ENCODE data around the gene CDK16. TPM values are rescaled to one million over a fixed set of nuclear protein-coding genes. Genes with fewer than 3 reads are reported as not detected.

CDK16 gene
- total RNA-seq, 1 donor from 2014 or later = 253 TPM

GRCh38 chrX:47172549-47172948 is 45.9 kb upstream of the CDK16 start:
- peaks cover 10% of the 10 kb centered on the region for H3K9me3 Mint-ChIP-seq (ENCODE audit: low read depth)
- H3K4me3 Mint-ChIP-seq (ENCODE audit: low read depth) = no peak overlapping the region
- H3K27me3 Mint-ChIP-seq = no peaks in the 10 kb centered on the region
- H3K27ac Mint-ChIP-seq = no peak overlapping the region
- peaks cover 6% of the 10 kb centered on the region for H3K36me3 Mint-ChIP-seq (ENCODE audit: insufficient read depth)
- no peak for DNase-seq (ENCODE audit: low spot score, unreplicated experiment)
- H3K4me1 Mint-ChIP-seq (ENCODE audit: low read depth) = no peaks in the 10 kb centered on the region
- no peak for TF ChIP-seq CTCF (IDR thresholded peaks at IDR 0.05; ENCODE audit: unreplicated experiment)

GRCh38 chrX:47172971-47173792 is 45.3 kb upstream of the CDK16 start:
- H3K4me3 Mint-ChIP-seq (ENCODE audit: low read depth) = no peak overlapping the region
- DNase-seq (ENCODE audit: low spot score, unreplicated experiment) = no peak
- H3K27ac Mint-ChIP-seq = no peak overlapping the region
- no peaks in the 10 kb centered on the region for H3K27me3 Mint-ChIP-seq
- no peak for TF ChIP-seq CTCF (IDR thresholded peaks at IDR 0.05; ENCODE audit: unreplicated experiment)
- H3K36me3 Mint-ChIP-seq (ENCODE audit: insufficient read depth) = peaks cover 10% of the 10 kb centered on the region
- no peaks in the 10 kb centered on the region for H3K4me1 Mint-ChIP-seq (ENCODE audit: low read depth)
- peaks cover 13% of the 10 kb centered on the region for H3K9me3 Mint-ChIP-seq (ENCODE audit: low read depth)

- no peak for DNase-seq (ENCODE audit: low spot score, unreplicated experiment)
- no peak overlapping the region for H3K27ac Mint-ChIP-seq
- peaks cover 10% of the 10 kb centered on the region for H3K9me3 Mint-ChIP-seq (ENCODE audit: low read depth)
- H3K4me3 Mint-ChIP-seq (ENCODE audit: low read depth) = no peak overlapping the region
- no peaks in the 10 kb centered on the region for H3K27me3 Mint-ChIP-seq
- H3K4me1 Mint-ChIP-seq (ENCODE audit: low read depth) = no peaks in the 10 kb centered on the region
- no peak for TF ChIP-seq CTCF (IDR thresholded peaks at IDR 0.05; ENCODE audit: unreplicated experiment)
- H3K36me3 Mint-ChIP-seq (ENCODE audit: insufficient read depth) = peaks cover 12% of the 10 kb centered on the region
Measured at GRCh38 chrX:47174376-47174775, 44.1 kb upstream of the CDK16 start.

DNA sequence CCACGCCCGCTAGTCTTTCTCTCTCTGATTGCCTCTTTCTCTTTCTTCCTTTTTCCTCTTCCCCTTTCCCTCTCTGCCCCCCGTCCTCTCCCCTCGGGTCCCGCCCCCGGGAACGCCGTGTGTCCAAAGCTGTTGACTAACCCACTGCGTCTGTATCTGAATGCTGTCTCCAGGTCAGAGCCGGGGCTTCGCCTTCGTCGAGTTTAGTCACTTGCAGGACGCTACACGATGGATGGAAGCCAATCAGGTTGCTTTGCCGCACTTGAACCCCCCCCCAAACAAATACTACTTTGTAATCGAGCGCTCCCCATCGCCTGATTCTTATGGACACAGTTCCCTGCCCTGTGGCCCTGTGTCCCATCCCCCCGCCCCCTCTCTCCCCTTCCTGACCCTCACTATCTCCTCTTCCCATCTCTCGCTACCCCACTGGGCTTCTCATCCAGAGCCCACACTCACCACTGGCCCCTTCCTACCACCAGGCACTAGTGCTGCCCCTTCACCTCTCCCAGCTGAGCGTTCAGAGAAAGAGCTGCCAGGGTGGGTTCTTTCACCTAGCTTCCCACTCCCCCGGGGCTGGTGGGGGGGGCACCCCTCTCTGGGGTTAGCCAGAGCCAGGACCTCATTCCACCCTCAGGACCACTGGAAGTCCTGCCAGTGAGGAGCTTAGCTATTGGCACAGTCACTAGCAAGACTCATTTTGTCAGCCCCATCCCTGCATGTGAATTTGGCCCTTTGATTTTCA is 43.5 kb upstream of the CDK16 start:
- no peaks in the 10 kb centered on the region for H3K4me1 Mint-ChIP-seq (ENCODE audit: low read depth)
- H3K27ac Mint-ChIP-seq = no peak overlapping the region
- H3K36me3 Mint-ChIP-seq (ENCODE audit: insufficient read depth) = peaks cover 12% of the 10 kb centered on the region
- H3K9me3 Mint-ChIP-seq (ENCODE audit: low read depth) = peaks cover 10% of the 10 kb centered on the region
- no peaks in the 10 kb centered on the region for H3K27me3 Mint-ChIP-seq
- no peak overlapping the region for H3K4me3 Mint-ChIP-seq (ENCODE audit: low read depth)
- DNase-seq (ENCODE audit: low spot score, unreplicated experiment) = no peak
- TF ChIP-seq CTCF (IDR thresholded peaks at IDR 0.05; ENCODE audit: unreplicated experiment) = no peak

GRCh38 chrX:47175588-47175980 is 42.9 kb upstream of the CDK16 start:
- Mint-ChIP-seq H3K9me3 (ENCODE audit: low read depth) (peaks cover 10% of the 10 kb centered on the region), H3K4me3 (ENCODE audit: low read depth) (no peak overlapping the region), H3K27ac (no peak overlapping the region), H3K4me1 (ENCODE audit: low read depth) (no peaks in the 10 kb centered on the region), H3K27me3 (no peaks in the 10 kb centered on the region), H3K36me3 (ENCODE audit: insufficient read depth) (peaks cover 12% of the 10 kb centered on the region)
- DNase-seq (ENCODE audit: low spot score, unreplicated experiment) = no peak
- TF ChIP-seq CTCF (IDR thresholded peaks at IDR 0.05; ENCODE audit: unreplicated experiment) = no peak
